ENCODE measurements around the gene GTF2H4. TPM values are rescaled to one million over a fixed set of nuclear protein-coding genes. Genes with fewer than 3 reads are reported as not detected.

The GTF2H4 gene
- total RNA-seq, 1 donor: 10.9 TPM

GRCh38 chr6:30890646-30891449 lies 17.2 kb upstream of the GTF2H4 start:
- Histone ChIP-seq H3K27me3 (ENCODE audit: insufficient read depth, low read length) (no peaks in the 10 kb centered on the region), H3K36me3 (ENCODE audit: insufficient read depth, low read length) (peaks cover 11% of the 10 kb centered on the region), H3K4me3 (ENCODE audit: insufficient read depth, low read length) (no peak overlapping the region), H3K79me2 (ENCODE audit: insufficient read depth, low read length) (peaks cover 11% of the 10 kb centered on the region), H3K9me3 (ENCODE audit: low read depth, low read length) (no peaks in the 10 kb centered on the region), H2AFZ (ENCODE audit: low read length) (no peak overlapping the region), H3K4me1 (ENCODE audit: insufficient read depth, low read length) (peaks cover 28% of the 10 kb centered on the region), H3K4me2 (ENCODE audit: insufficient read depth, low read length) (no peak overlapping the region), H3K27ac (ENCODE audit: low read depth, low read length) (no peak overlapping the region), H4K20me1 (ENCODE audit: insufficient read depth, low read length) (peaks cover 7% of the 10 kb centered on the region)
- DNase-seq (ENCODE audit: insufficient read length, low spot score, missing footprints): peak; percentile 82
- no peak for TF ChIP-seq CTCF (IDR thresholded peaks at IDR 0.05; ENCODE audit: extremely low read depth, low read depth, low read length)

GRCh38 chr6:30891450-30891723 lies 16.6 kb upstream of the GTF2H4 start:
- no peaks in the 10 kb centered on the region for H3K9me3 ChIP-seq (ENCODE audit: low read depth, low read length)
- H3K4me2 ChIP-seq (ENCODE audit: insufficient read depth, low read length): no peak overlapping the region
- H3K79me2 ChIP-seq (ENCODE audit: insufficient read depth, low read length): peaks cover 6% of the 10 kb centered on the region
- peaks cover 7% of the 10 kb centered on the region for H4K20me1 ChIP-seq (ENCODE audit: insufficient read depth, low read length)
- no peak for TF ChIP-seq CTCF (IDR thresholded peaks at IDR 0.05; ENCODE audit: extremely low read depth, low read depth, low read length)
- no peak overlapping the region for H3K4me3 ChIP-seq (ENCODE audit: insufficient read depth, low read length)
- no peak for DNase-seq (ENCODE audit: insufficient read length, low spot score, missing footprints)
- H3K27me3 ChIP-seq (ENCODE audit: insufficient read depth, low read length): no peaks in the 10 kb centered on the region
- peaks cover 23% of the 10 kb centered on the region for H3K4me1 ChIP-seq (ENCODE audit: insufficient read depth, low read length)
- H3K27ac ChIP-seq (ENCODE audit: low read depth, low read length): no peak overlapping the region
- H2AFZ ChIP-seq (ENCODE audit: low read length): no peak overlapping the region
- H3K36me3 ChIP-seq (ENCODE audit: insufficient read depth, low read length): peaks cover 11% of the 10 kb centered on the region

- H3K9me3 ChIP-seq (ENCODE audit: low read depth, low read length): no peaks in the 10 kb centered on the region
- H3K36me3 ChIP-seq (ENCODE audit: insufficient read depth, low read length): peaks cover 11% of the 10 kb centered on the region
- H4K20me1 ChIP-seq (ENCODE audit: insufficient read depth, low read length): peaks cover 7% of the 10 kb centered on the region
- H3K4me2 ChIP-seq (ENCODE audit: insufficient read depth, low read length): no peak overlapping the region
- no peaks in the 10 kb centered on the region for H3K27me3 ChIP-seq (ENCODE audit: insufficient read depth, low read length)
- peaks cover 4% of the 10 kb centered on the region for H3K79me2 ChIP-seq (ENCODE audit: insufficient read depth, low read length)
- no peak overlapping the region for H3K27ac ChIP-seq (ENCODE audit: low read depth, low read length)
- no peak overlapping the region for H3K4me3 ChIP-seq (ENCODE audit: insufficient read depth, low read length)
- H3K4me1 ChIP-seq (ENCODE audit: insufficient read depth, low read length): peaks cover 17% of the 10 kb centered on the region
- TF ChIP-seq CTCF (IDR thresholded peaks at IDR 0.05; ENCODE audit: extremely low read depth, low read depth, low read length): no peak
- no peak overlapping the region for H2AFZ ChIP-seq (ENCODE audit: low read length)
- DNase-seq (ENCODE audit: insufficient read length, low spot score, missing footprints): no peak
Observed at GRCh38 chr6:30891816-30892538, 16.0 kb upstream of the GTF2H4 start.

- H3K36me3 ChIP-seq (ENCODE audit: insufficient read depth, low read length): peaks cover 13% of the 10 kb centered on the region
Observed at GRCh38 chr6:30893001-30893591, 14.9 kb upstream of the GTF2H4 start.

More at GRCh38 chr6:30893001-30893591, 14.9 kb upstream of the GTF2H4 start:
- no peak overlapping the region for H3K27ac ChIP-seq (ENCODE audit: low read depth, low read length)
- TF ChIP-seq CTCF (IDR thresholded peaks at IDR 0.05; ENCODE audit: extremely low read depth, low read depth, low read length): no peak
- H3K4me1 ChIP-seq (ENCODE audit: insufficient read depth, low read length): peaks cover 9% of the 10 kb centered on the region
- H3K4me3 ChIP-seq (ENCODE audit: insufficient read depth, low read length): no peak overlapping the region
- DNase-seq (ENCODE audit: insufficient read length, low spot score, missing footprints): peak; percentile 80
- H3K79me2 ChIP-seq (ENCODE audit: insufficient read depth, low read length): peaks cover 4% of the 10 kb centered on the region
- H2AFZ ChIP-seq (ENCODE audit: low read length): no peak overlapping the region
- H4K20me1 ChIP-seq (ENCODE audit: insufficient read depth, low read length): peaks cover 7% of the 10 kb centered on the region
- H3K4me2 ChIP-seq (ENCODE audit: insufficient read depth, low read length): no peak overlapping the region
- no peaks in the 10 kb centered on the region for H3K27me3 ChIP-seq (ENCODE audit: insufficient read depth, low read length)
- H3K9me3 ChIP-seq (ENCODE audit: low read depth, low read length): no peaks in the 10 kb centered on the region
